ENCODE results near the gene JPH3.

- TF ChIP-seq CTCF (IDR thresholded peaks at IDR 0.05; ENCODE audit: poor library complexity, severe bottlenecking) (no peak), POLR2AphosphoS5 (IDR thresholded peaks at IDR 0.05) (no peak), EZH2 (IDR thresholded peaks at IDR 0.05; ENCODE audit: borderline replicate concordance, insufficient read depth, low read length, poor library complexity, severe bottlenecking) (no peak), RAD21 (conservative IDR thresholded peaks at IDR 0.05) (no peak), MXI1 (conservative IDR thresholded peaks at IDR 0.05; ENCODE audit: poor library complexity, severe bottlenecking) (no peak), TAF1 (IDR thresholded peaks at IDR 0.05; ENCODE audit: low read depth) (no peak)
Observed at GRCh38 chr16:87562201-87562600, 40.1 kb upstream of the JPH3 start.
